Mucosa of rectum (tissue), 2 donors: ENCODE results near the gene RPTOR.

Experiments
- H3K27ac ChIP-seq, 2 donors: one replicate each; pipeline ENCODE4 v1.7.0; 2013; ENCODE audit warnings: inconsistent platforms in 2 of 2, low read depth in 2 of 2, low read length in 2 of 2
- H3K27me3 ChIP-seq, 2 donors: one replicate each; pipeline ENCODE4 v1.7.0; 2013; ENCODE audit warnings: low read length in 2 of 2; ENCODE audit not compliant: control insufficient read depth in 2 of 2, insufficient read depth in 2 of 2
- H3K36me3 ChIP-seq, 2 donors: one replicate each; pipeline ENCODE4 v1.7.0; 2013; ENCODE audit warnings: low read length in 2 of 2; ENCODE audit not compliant: control insufficient read depth in 2 of 2, insufficient read depth in 2 of 2
- H3K4me1 ChIP-seq, 2 donors: one replicate each; pipeline ENCODE4 v1.7.0; 2013; ENCODE audit warnings: low read length in 2 of 2, mild to moderate bottlenecking in 1 of 2; ENCODE audit not compliant: control insufficient read depth in 2 of 2, insufficient read depth in 2 of 2
- H3K4me3 ChIP-seq, 2 donors: one replicate each; pipeline ENCODE4 v1.7.0; 2013; ENCODE audit warnings: low read length in 2 of 2
- H3K9ac ChIP-seq, 2 donors: one replicate each; pipeline ENCODE4 v1.7.0; 2013; ENCODE audit warnings: low read length in 2 of 2, low read depth in 1 of 2, mild to moderate bottlenecking in 1 of 2
- H3K9me3 ChIP-seq, 2 donors: one replicate each; pipeline ENCODE4 v1.7.0; 2013; ENCODE audit warnings: low read length in 2 of 2; ENCODE audit not compliant: control insufficient read depth in 2 of 2
- donor health status: healthy.
- donor health status: Normal muscosa, but diverticular disease.

RPTOR gene

GRCh38 chr17:80785477-80786178 lies 241.0 kb downstream of the RPTOR start:
- Histone ChIP-seq H3K9ac (no peak overlapping the region), H3K9me3 (no peaks in the 10 kb centered on the region), H3K36me3 (no peaks in the 10 kb centered on the region), H3K4me1 (peaks cover 0 to 5% of the 10 kb centered on the region in 2 donors), H3K27me3 (no peaks in the 10 kb centered on the region), H3K27ac (no peak overlapping the region), H3K4me3 (no peak overlapping the region)

- no peaks in the 10 kb centered on the region for H3K36me3 ChIP-seq
- no peaks in the 10 kb centered on the region for H3K9me3 ChIP-seq
- H3K27me3 ChIP-seq = no peaks in the 10 kb centered on the region
- H3K4me1 ChIP-seq = peaks cover 0 to 5% of the 10 kb centered on the region in 2 donors
- H3K4me3 ChIP-seq = no peak overlapping the region
- H3K9ac ChIP-seq = no peak overlapping the region
- H3K27ac ChIP-seq = no peak overlapping the region
Measured at GRCh38 chr17:80786470-80786869, 241.8 kb downstream of the RPTOR start.

- Histone ChIP-seq H3K9ac (no peak overlapping the region), H3K4me1 (peaks cover 0 to 5% of the 10 kb centered on the region in 2 donors), H3K36me3 (no peaks in the 10 kb centered on the region), H3K4me3 (no peak overlapping the region), H3K27ac (no peak overlapping the region), H3K9me3 (no peaks in the 10 kb centered on the region), H3K27me3 (no peaks in the 10 kb centered on the region)
Measured at GRCh38 chr17:80786887-80787286, 242.2 kb downstream of the RPTOR start.

- H3K4me3 ChIP-seq = no peak overlapping the region
- no peak overlapping the region for H3K27ac ChIP-seq
- no peaks in the 10 kb centered on the region for H3K9me3 ChIP-seq
- no peaks in the 10 kb centered on the region for H3K36me3 ChIP-seq
- peaks cover 2 to 5% of the 10 kb centered on the region in 2 donors for H3K4me1 ChIP-seq
- H3K27me3 ChIP-seq = no peaks in the 10 kb centered on the region
- no peak overlapping the region for H3K9ac ChIP-seq
Measured at GRCh38 chr17:80787881-80788280, 243.2 kb downstream of the RPTOR start.

- Histone ChIP-seq H3K9me3 (no peaks in the 10 kb centered on the region), H3K36me3 (peaks cover 2% of the 10 kb centered on the region in 2 donors), H3K4me1 (peaks cover 2 to 5% of the 10 kb centered on the region in 2 donors), H3K4me3 (peak overlapping the region in 1 of 2 donors; percentile 20), H3K9ac (no peak overlapping the region), H3K27me3 (no peaks in the 10 kb centered on the region), H3K27ac (peak overlapping the region; percentile 11 to 38)
Measured at GRCh38 chr17:80789356-80789902, 244.8 kb downstream of the RPTOR start.

- no peaks in the 10 kb centered on the region for H3K9me3 ChIP-seq
- H3K27me3 ChIP-seq = no peaks in the 10 kb centered on the region
- H3K27ac ChIP-seq = peak overlapping the region; percentile 4 to 38
- H3K4me3 ChIP-seq = no peak overlapping the region
- H3K36me3 ChIP-seq = peaks cover 2% of the 10 kb centered on the region in 2 donors
- peaks cover 2 to 5% of the 10 kb centered on the region in 2 donors for H3K4me1 ChIP-seq
- no peak overlapping the region for H3K9ac ChIP-seq
Measured at GRCh38 chr17:80790021-80790765, 245.6 kb downstream of the RPTOR start.

- Histone ChIP-seq H3K27me3 (no peaks in the 10 kb centered on the region), H3K27ac (peak overlapping the region; percentile 35 to 59), H3K9me3 (no peaks in the 10 kb centered on the region), H3K9ac (no peak overlapping the region), H3K4me1 (peaks cover 2 to 10% of the 10 kb centered on the region in 2 donors), H3K36me3 (peaks cover 2% of the 10 kb centered on the region in 2 donors), H3K4me3 (no peak overlapping the region)
Measured at GRCh38 chr17:80790981-80791742, 246.5 kb downstream of the RPTOR start.

GRCh38 chr17:80791758-80792284 lies 247.2 kb downstream of the RPTOR start:
- Histone ChIP-seq H3K9ac (no peak overlapping the region), H3K9me3 (no peaks in the 10 kb centered on the region), H3K36me3 (peaks cover 2% of the 10 kb centered on the region in 2 donors), H3K27me3 (no peaks in the 10 kb centered on the region), H3K4me3 (no peak overlapping the region), H3K27ac (peak overlapping the region; percentile 35 to 59), H3K4me1 (peaks cover 2 to 10% of the 10 kb centered on the region in 2 donors)

GRCh38 chr17:80792373-80792781 lies 247.7 kb downstream of the RPTOR start:
- H3K27ac ChIP-seq = peak overlapping the region; percentile 59 to 68
- H3K36me3 ChIP-seq = peaks cover 2% of the 10 kb centered on the region in 2 donors
- peaks cover 2 to 10% of the 10 kb centered on the region in 2 donors for H3K4me1 ChIP-seq

More at GRCh38 chr17:80792373-80792781, 247.7 kb downstream of the RPTOR start:
- Histone ChIP-seq H3K27me3 (no peaks in the 10 kb centered on the region), H3K9ac (no peak overlapping the region), H3K9me3 (no peaks in the 10 kb centered on the region), H3K4me3 (no peak overlapping the region)
